IMR-90 (cell line): ENCODE data around the gene CSH1. TPM values are rescaled to one million over a fixed set of nuclear protein-coding genes. Genes with fewer than 3 reads are reported as not detected.

Experiments
- ATAC-seq: fragments of 200-7000 bp; cut with Tn5 transposase; 2 replicates; pipeline ENCODE4 v1.9.1; 2020; ENCODE audit warnings: low read depth, mild to moderate bottlenecking, moderate library complexity
- BruUV-seq: library from RNA; stranded (reverse); fragments of 400-500 nt; replicated peaks from 2 replicates; lab custom pipeline; 2021; lab: Mats Ljungman, UMichigan
- CTCF ChIA-PET: fragments of 300-600 bp; formaldehyde crosslinking; extraction: SDS; loops from one replicate; lab custom pipeline; 2021; ENCODE audit warnings: antibody characterized with exemption; lab: Yijun Ruan, JAX
- POLR2A ChIA-PET: fragments of 300-600 bp; sonication (Branson Sonifier 250); formaldehyde crosslinking; loops from one replicate; lab custom pipeline; 2022; ENCODE audit warnings: antibody characterized with exemption; ENCODE audit not compliant: unreplicated experiment; lab: Charles Lee
- DNase-seq: peaks from one replicate; pipeline ENCODE4 v3.0.0; 2013
- H2AFZ ChIP-seq: replicated peaks from 2 replicates; pipeline ENCODE3; 2013; ENCODE audit warnings: low read length, mild to moderate bottlenecking; ENCODE audit not compliant: poor library complexity
- H2AK5ac ChIP-seq: 2 replicates; pipeline ENCODE4 v1.6.1; 2013; ENCODE audit warnings: low read depth, low read length, inconsistent platforms
- H2AK9ac ChIP-seq: replicated peaks from 2 replicates; pipeline ENCODE3; 2013; ENCODE audit warnings: mild to moderate bottlenecking, low read depth, low read length, moderate library complexity; ENCODE audit not compliant: poor library complexity
- H2BK120ac ChIP-seq: 2 replicates; pipeline ENCODE4 v1.6.1; 2013; ENCODE audit warnings: low read depth, low read length, inconsistent platforms
- H2BK15ac ChIP-seq: 3 replicates; pipeline ENCODE4 v1.6.1; 2013; ENCODE audit warnings: low read depth, low read length, inconsistent platforms
- H2BK20ac ChIP-seq: 2 replicates; pipeline ENCODE4 v1.6.1; 2013; ENCODE audit warnings: low read depth, mild to moderate bottlenecking, inconsistent platforms, low read length, moderate library complexity
- H2BK5ac ChIP-seq: 2 replicates; pipeline ENCODE4 v1.6.1; 2013; ENCODE audit warnings: mild to moderate bottlenecking, low read depth, low read length, inconsistent platforms; ENCODE audit not compliant: poor library complexity, severe bottlenecking
- H3K14ac ChIP-seq: replicated peaks from 2 replicates; pipeline ENCODE4 v1.6.1; 2013; ENCODE audit warnings: low read depth, low read length, inconsistent platforms
- H3K18ac ChIP-seq: 2 replicates; pipeline ENCODE4 v1.6.1; 2013; ENCODE audit warnings: low read depth, low read length, control low read depth
- H3K23ac ChIP-seq: 2 replicates; pipeline ENCODE4 v1.6.1; 2013; ENCODE audit warnings: low read depth, low read length, inconsistent platforms
- H3K27ac ChIP-seq: 2 replicates; pipeline ENCODE4 v1.5.1; 2013; ENCODE audit warnings: mild to moderate bottlenecking, control low read depth, low read length; ENCODE audit not compliant: insufficient read depth
- H3K27me3 ChIP-seq: 2 replicates; pipeline ENCODE4 v1.6.1; 2013; ENCODE audit warnings: low read length; ENCODE audit not compliant: control insufficient read depth, insufficient read depth
- H3K36me3 ChIP-seq: 2 replicates; pipeline ENCODE4 v1.6.1; 2013; ENCODE audit warnings: low read length, mixed read lengths; ENCODE audit not compliant: control insufficient read depth, insufficient read depth
- H3K4ac ChIP-seq: 2 replicates; pipeline ENCODE4 v1.6.1; 2013; ENCODE audit warnings: low read depth, low read length, inconsistent platforms
- H3K4me1 ChIP-seq: 2 replicates; pipeline ENCODE4 v1.6.1; 2013; ENCODE audit warnings: low read length, mixed read lengths; ENCODE audit not compliant: control insufficient read depth, insufficient read depth
- H3K4me2 ChIP-seq: 2 replicates; pipeline ENCODE4 v1.6.1; 2013; ENCODE audit warnings: low read depth, mild to moderate bottlenecking, control low read depth, low read length, moderate library complexity
- H3K4me3 ChIP-seq: 2 replicates; pipeline ENCODE4 v1.5.1; 2013; ENCODE audit warnings: low read depth, mild to moderate bottlenecking, control low read depth, low read length, moderate library complexity; ENCODE audit not compliant: insufficient read depth
- H3K56ac ChIP-seq: 2 replicates; pipeline ENCODE4 v1.6.1; 2013; ENCODE audit warnings: low read length, inconsistent platforms; ENCODE audit not compliant: insufficient read depth; ENCODE audit errors: extremely low read depth
- H3K79me1 ChIP-seq, 2 experiments: 2 replicates each; pipeline ENCODE4 v1.6.1; 2013; ENCODE audit warnings: low read length in 2 of 2, inconsistent platforms in 1 of 2, low read depth in 1 of 2
- H3K9ac ChIP-seq: 2 replicates; pipeline ENCODE4 v1.6.1; 2013; ENCODE audit warnings: low read depth, low read length, control low read depth
- H3K9me1 ChIP-seq: 2 replicates; pipeline ENCODE4 v1.6.1; 2013; ENCODE audit warnings: low read length, inconsistent platforms; ENCODE audit not compliant: insufficient read depth
- H3K9me3 ChIP-seq: 2 replicates; pipeline ENCODE4 v1.6.1; 2013; ENCODE audit warnings: low read length; ENCODE audit not compliant: control insufficient read depth, insufficient read depth
- H4K20me1 ChIP-seq: 2 replicates; pipeline ENCODE4 v1.6.1; 2013; ENCODE audit warnings: low read length, inconsistent platforms; ENCODE audit not compliant: insufficient read depth
- H4K5ac ChIP-seq: 2 replicates; pipeline ENCODE4 v1.6.1; 2013; ENCODE audit warnings: mild to moderate bottlenecking, low read depth, low read length, control low read depth
- H4K8ac ChIP-seq, 2 experiments: 2 replicates each; pipeline ENCODE4 v1.6.1; 2013; ENCODE audit warnings: low read depth in 2 of 2, low read length in 2 of 2, control low read depth in 1 of 2, inconsistent platforms in 1 of 2
- H4K91ac ChIP-seq: 2 replicates; pipeline ENCODE4 v1.6.1; 2013; ENCODE audit warnings: low read depth, low read length, inconsistent platforms; ENCODE audit not compliant: insufficient read depth
- BHLHE40 ChIP-seq: fragments of 150-350 bp; IDR thresholded peaks from 2 replicates; pipeline ENCODE4 v1.6.1; 2016; ENCODE audit warnings: mild to moderate bottlenecking, low read depth, low read length
- CEBPB ChIP-seq: IDR thresholded peaks from 2 replicates; pipeline ENCODE4 v1.6.1; 2012; ENCODE audit warnings: low read depth, low read length, improper control_type of control experiment
- CHD1 ChIP-seq: IDR thresholded peaks from 2 replicates; pipeline ENCODE4 v1.6.1; 2012; ENCODE audit warnings: low read depth, low read length, improper control_type of control experiment
- ELK1 ChIP-seq: fragments of 150-350 bp; IDR thresholded peaks from 2 replicates; pipeline ENCODE4 v1.6.1; 2016; ENCODE audit warnings: low read depth, mild to moderate bottlenecking, low read length, moderate library complexity, borderline replicate concordance
- FOS ChIP-seq: fragments of 150-350 bp; IDR thresholded peaks from 2 replicates; pipeline ENCODE4 v1.6.1; 2016; ENCODE audit warnings: low read depth, low read length
- POLR2A ChIP-seq: IDR thresholded peaks from 2 replicates; pipeline ENCODE4 v1.6.1; 2012; ENCODE audit warnings: mild to moderate bottlenecking, low read depth, low read length
- RCOR1 ChIP-seq: IDR thresholded peaks from 2 replicates; pipeline ENCODE4 v1.6.1; 2012; ENCODE audit warnings: mild to moderate bottlenecking, low read length, improper control_type of control experiment; ENCODE audit not compliant: insufficient replicate concordance
- RFX5 ChIP-seq: IDR thresholded peaks from 2 replicates; pipeline ENCODE4 v1.8.0; 2012; ENCODE audit warnings: low read depth, mild to moderate bottlenecking, low read length, moderate library complexity
- SMC3 ChIP-seq: fragments of 150-350 bp; IDR thresholded peaks from 2 replicates; pipeline ENCODE4 v1.6.1; 2016; ENCODE audit warnings: low read depth, mild to moderate bottlenecking, antibody characterized with exemption, low read length, moderate library complexity
- WGBS, 2 experiments: methylation state at CpG; one replicate each; pipeline versions ENCODE4 v1.1.5 to v1.1.7; 2013; ENCODE audit warnings: missing lambda C conversion rate in 2 of 2; ENCODE audit not compliant: insufficient read length in 1 of 2; ENCODE audit errors: extremely low coverage in 2 of 2; 5-methylcytosine and 5-hydroxymethylcytosine counted together
- dilution Hi-C: fragments of 300-500 bp; cut with HindIII; formaldehyde crosslinking; loops from one replicate; pipeline ENCODE4 v1.14.3; 2018; ENCODE audit warnings: low sequenced_read_pairs; ENCODE audit not compliant: unreplicated experiment
- in situ Hi-C: fragments of 300-500 bp; cut with MboI; formaldehyde crosslinking; loops from 3 replicates; pipeline ENCODE4 v1.14.3; 2019; ENCODE audit warnings: low sequenced_read_pairs, inconsistent platforms, mixed read lengths
- intact Hi-C: fragments of 100-400 bp; cut with micrococcal nuclease; formaldehyde crosslinking; loops from 2 replicates; pipeline ENCODE4 v1.10.0; 2022
- polyA plus RNA-seq, 3 experiments: library from polyadenylated mRNA; depleted of rRNA; stranded (reverse); fragments of >200 nt; gene quantifications; 2 replicates each; pipeline ENCODE4 v1.2.3, GENCODE V29; 2012; ENCODE audit warnings: low replicate concordance in 1 of 3
- total RNA-seq: library from RNA; depleted of rRNA; stranded (reverse); fragments of >200 nt; gene quantifications from 2 replicates; pipeline ENCODE4 v1.2.3, GENCODE V29; 2012
- TF ChIP-seq, protein P1 (sequence below): conservative IDR thresholded peaks from 2 replicates; pipeline ENCODE4 v1.5.1; 2012; ENCODE audit warnings: mild to moderate bottlenecking, low read depth, low read length, improper control_type of control experiment

The CSH1 gene
- total and polyA plus RNA-seq, 2 of the 4 experiments (the other 2 are of a cell fraction), result not detected

DNA sequence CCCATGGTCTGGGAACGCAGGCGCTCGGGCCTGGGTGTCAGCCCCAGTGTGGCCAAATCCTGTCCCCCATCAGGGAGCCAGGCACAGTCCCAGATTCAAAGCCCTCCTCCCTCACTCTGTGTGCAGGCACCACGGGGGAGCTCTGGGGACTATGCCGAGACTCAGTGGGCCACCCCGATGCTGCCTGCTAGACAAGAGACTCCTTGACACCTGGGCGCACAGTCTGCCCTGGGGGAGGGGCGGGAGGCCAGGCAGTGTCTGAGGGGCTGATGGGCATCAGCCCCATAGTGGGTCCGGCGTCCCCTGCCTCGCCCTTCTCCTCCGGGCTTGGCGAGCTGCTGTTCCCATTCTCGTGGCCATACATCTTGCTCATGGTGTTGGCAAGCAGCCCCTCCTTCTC, 44.2 kb upstream of the CSH1 start:
- Histone ChIP-seq H2BK120ac (no peak overlapping the region), H3K23ac (no peak overlapping the region), H3K14ac (no peak overlapping the region), H3K9ac (no peak overlapping the region), H3K4me3 (no peak overlapping the region), H3K4me2 (no peak overlapping the region), H2BK15ac (no peak overlapping the region), H3K27ac (no peak overlapping the region), H3K9me1 (no peaks in the 10 kb centered on the region), H3K36me3 (no peaks in the 10 kb centered on the region), H3K79me1 (no peaks in the 10 kb centered on the region), H4K20me1 (no peaks in the 10 kb centered on the region), H2AK9ac (no peak overlapping the region), H3K4ac (no peak overlapping the region), H4K8ac (no peak overlapping the region), H3K9me3 (no peaks in the 10 kb centered on the region; the same call in 1 of the 2 replicates), H4K5ac (no peak overlapping the region), H4K91ac (no peak overlapping the region), H2BK5ac (no peak overlapping the region), H3K27me3 (peaks cover 14% of the 10 kb centered on the region), H3K18ac (no peak overlapping the region), H3K4me1 (no peaks in the 10 kb centered on the region), H3K56ac (no peak overlapping the region), H2AK5ac (no peak overlapping the region), H2AFZ (no peak overlapping the region), H2BK20ac (no peak overlapping the region)
- intact Hi-C loops, result no loop called here
- dilution Hi-C loops, result no loop called here
- ChIA-PET POLR2A (no interaction called here), CTCF (no interaction called here)
- no peak for TF ChIP-seq CEBPB
- no peak for TF ChIP-seq POLR2A
- TF ChIP-seq, protein P1, sequence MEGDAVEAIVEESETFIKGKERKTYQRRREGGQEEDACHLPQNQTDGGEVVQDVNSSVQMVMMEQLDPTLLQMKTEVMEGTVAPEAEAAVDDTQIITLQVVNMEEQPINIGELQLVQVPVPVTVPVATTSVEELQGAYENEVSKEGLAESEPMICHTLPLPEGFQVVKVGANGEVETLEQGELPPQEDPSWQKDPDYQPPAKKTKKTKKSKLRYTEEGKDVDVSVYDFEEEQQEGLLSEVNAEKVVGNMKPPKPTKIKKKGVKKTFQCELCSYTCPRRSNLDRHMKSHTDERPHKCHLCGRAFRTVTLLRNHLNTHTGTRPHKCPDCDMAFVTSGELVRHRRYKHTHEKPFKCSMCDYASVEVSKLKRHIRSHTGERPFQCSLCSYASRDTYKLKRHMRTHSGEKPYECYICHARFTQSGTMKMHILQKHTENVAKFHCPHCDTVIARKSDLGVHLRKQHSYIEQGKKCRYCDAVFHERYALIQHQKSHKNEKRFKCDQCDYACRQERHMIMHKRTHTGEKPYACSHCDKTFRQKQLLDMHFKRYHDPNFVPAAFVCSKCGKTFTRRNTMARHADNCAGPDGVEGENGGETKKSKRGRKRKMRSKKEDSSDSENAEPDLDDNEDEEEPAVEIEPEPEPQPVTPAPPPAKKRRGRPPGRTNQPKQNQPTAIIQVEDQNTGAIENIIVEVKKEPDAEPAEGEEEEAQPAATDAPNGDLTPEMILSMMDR, result no peak
- TF ChIP-seq FOS, result no peak
- TF ChIP-seq SMC3, result no peak
- TF ChIP-seq CHD1, result no peak
- no peak for TF ChIP-seq ELK1
- no peak for TF ChIP-seq RFX5
- no peak for TF ChIP-seq BHLHE40
- no peak for TF ChIP-seq RCOR1
- in situ Hi-C loops, result no loop called here
- WGBS, 2 experiments, result 90% methylated on average over 2 of the region's 14 CpGs; no CpG with 5 or more reads in 1 of the 2 experiments
- no TSS peak for BruUV-seq
- no peak for DNase-seq
- no peak for ATAC-seq
